ENCODE data around the gene ALG12.
A peak's percentile ranks its signal among the peaks of the same experiment; 100 is the strongest.
"Not testable (repeated sequence)": the region's sequence is repeated elsewhere in the genome, so short reads cannot be mapped to it uniquely, and the experiment has no call there.

ALG12 gene

GRCh38 chr22:49862496-49862776, 55.8 kb downstream of the ALG12 start:
- no peak for DNase-seq

GRCh38 chr22:49861642-49862495, 56.4 kb downstream of the ALG12 start:
- DNase-seq = no peak

- DNase-seq = no peak
These were observed 59.4 kb downstream of the ALG12 start for GRCh38 chr22:49858827-49859226.

GRCh38 chr22:49856766-49857618, 61.2 kb downstream of the ALG12 start:
- no peak for DNase-seq

- DNase-seq = no peak
These were observed 61.9 kb downstream of the ALG12 start for GRCh38 chr22:49856343-49856742.

GRCh38 chr22:49855251-49855911, 62.9 kb downstream of the ALG12 start:
- DNase-seq = no peak

GRCh38 chr22:49853981-49854831, 64.0 kb downstream of the ALG12 start:
- DNase-seq = no peak

- peak; percentile 99 for DNase-seq
These were observed 65.0 kb downstream of the ALG12 start, which contains the start of gene ZBED4 for GRCh38 chr22:49852898-49853894. Gene ZBED4, plus strand, starts transcription at chr22:49853844. Its CDS starts 29,819 bp downstream, at chr22:49883663.

GRCh38 chr22:49852568-49852897, 65.7 kb downstream of the ALG12 start:
- DNase-seq = not testable (repeated sequence)

GRCh38 chr22:49850959-49851802, 67.1 kb downstream of the ALG12 start:
- no peak for DNase-seq
